Stimulated activated CD4-positive, alpha-beta T cell treated with anti-CD3 and anti-CD28 coated beads, Interleukin-1b, Interleukin-23, amount 100 ng/mL, for 48 hours (primary cell): ENCODE measurements around the gene UBR4.

Source experiments
- DNase-seq: peaks from one replicate; pipeline ENCODE4 v3.0.0-alpha.2; 2020

UBR4 gene

GRCh38 chr1:19032701-19033514 is 177.2 kb downstream of the UBR4 start:
- no peak for DNase-seq

- DNase-seq: no peak
Measured at GRCh38 chr1:19032413-19032695, 177.7 kb downstream of the UBR4 start.

GRCh38 chr1:19029191-19030085 is 180.6 kb downstream of the UBR4 start:
- no peak for DNase-seq

GRCh38 chr1:19028546-19029129 is 181.4 kb downstream of the UBR4 start:
- DNase-seq: no peak

- no peak for DNase-seq
Measured at GRCh38 chr1:19028110-19028509, 182.0 kb downstream of the UBR4 start.
